AG04450 (cell line): ENCODE data around the gene AKIRIN2. TPM values are rescaled to one million over a fixed set of nuclear protein-coding genes. Genes with fewer than 3 reads are reported as not detected.

Experiments used
- CTCF ChIA-PET: fragments of 300-600, 350-600 bp; formaldehyde crosslinking; extraction: SDS; loops from one replicate; lab custom pipeline; 2022; ENCODE audit warnings: antibody characterized with exemption, inconsistent platforms; lab: Charles Lee
- POLR2A ChIA-PET: fragments of 350-600 bp; formaldehyde crosslinking; extraction: SDS; loops from one replicate; lab custom pipeline; 2021; ENCODE audit warnings: antibody characterized with exemption, inconsistent platforms; lab: Yijun Ruan, JAX
- DNase-seq: peaks from one replicate; pipeline ENCODE4 v3.0.0-alpha.2; 2011; ENCODE audit warnings: low read depth, low spot score
- H3K27ac ChIP-seq: one replicate; pipeline ENCODE4 v1.5.1; 2012; ENCODE audit warnings: low read depth, low read length, control low read depth
- H3K27me3 ChIP-seq: one replicate; pipeline ENCODE4 v1.6.0; 2012; ENCODE audit warnings: low read length; ENCODE audit not compliant: control insufficient read depth, insufficient read depth
- H3K4me3 ChIP-seq: 2 replicates; pipeline ENCODE4 v1.5.1; 2011; ENCODE audit warnings: mild to moderate bottlenecking, low read depth, low read length, control low read depth
- H3K9me3 ChIP-seq: 2 replicates; pipeline ENCODE4 v1.5.1; 2012; ENCODE audit warnings: low read length; ENCODE audit not compliant: control insufficient read depth, insufficient read depth
- polyA minus RNA-seq: library from RNA; depleted of rRNA, polyadenylated mRNA; stranded (reverse); fragments of >200 nt; gene quantifications from 2 replicates; pipeline ENCODE4 v1.2.3, GENCODE V29; 2011; rRNA and poly(A)+ RNA removed
- polyA plus RNA-seq: library from polyadenylated mRNA; depleted of rRNA; stranded (reverse); fragments of >200 nt; gene quantifications from 2 replicates; pipeline ENCODE4 v1.2.3, GENCODE V29; 2011; rRNA removed
- TF ChIP-seq, protein P1 (sequence below): IDR thresholded peaks from 2 replicates; pipeline ENCODE4 v1.5.1; 2011; ENCODE audit warnings: low read depth, low read length, control low read depth, inconsistent platforms

AKIRIN2 gene
- polyA plus RNA-seq = 30.4 and 31.3 TPM in 2 replicates
- 20.9 and 35.6 TPM in 2 replicates for polyA minus RNA-seq

DNA sequence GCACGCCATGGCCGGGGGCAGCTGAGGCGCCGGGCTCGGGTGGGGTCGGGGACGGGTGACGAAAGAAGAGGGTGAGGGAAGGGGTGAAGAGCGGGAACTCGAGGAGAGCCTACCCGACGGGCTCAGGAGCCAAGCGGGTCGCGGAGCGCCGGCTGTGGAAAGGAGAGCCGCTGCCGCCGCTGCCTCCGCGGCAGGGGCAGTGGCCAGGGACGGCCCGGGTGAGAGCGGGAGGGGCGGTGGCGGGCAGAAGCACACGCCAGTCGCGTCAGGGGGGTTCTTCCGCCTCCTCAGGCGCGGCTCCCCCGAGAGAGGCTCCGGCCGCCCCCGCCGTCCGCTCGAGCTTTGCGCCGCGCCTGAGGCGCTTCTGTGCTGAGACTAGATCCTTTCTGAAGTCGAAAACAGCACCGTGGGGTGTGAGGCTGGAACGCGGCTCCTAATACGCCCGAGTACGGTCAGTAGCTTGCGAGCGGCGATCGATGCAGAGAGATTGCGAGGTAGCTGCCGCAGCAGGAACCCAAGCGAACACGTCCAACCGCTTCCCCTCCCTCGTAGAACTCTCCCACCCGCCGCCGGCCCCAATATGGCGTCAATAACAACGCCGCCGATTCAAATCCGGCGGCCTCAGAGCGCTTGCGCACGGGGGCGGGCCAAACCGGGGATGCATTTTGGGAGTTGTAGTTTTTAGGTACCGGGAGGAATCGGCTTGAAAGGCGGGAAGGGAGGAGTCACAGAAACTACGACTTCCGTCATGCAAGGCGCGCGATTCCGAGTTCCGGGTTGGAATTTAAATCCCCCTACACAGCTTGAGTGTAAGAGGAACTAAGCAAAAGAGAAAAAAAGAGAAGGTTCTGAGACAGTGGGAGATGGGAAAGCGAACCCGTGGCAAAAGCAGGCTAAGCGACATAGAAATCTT, at the start of gene AKIRIN2:
Gene AKIRIN2 (minus strand): TSS at position 558 of the 913 bp plus-strand sequence. CDS start 549 bp downstream, at position 9.
- H3K27me3 ChIP-seq = no peaks in the 10 kb centered on the region
- H3K4me3 ChIP-seq = peak within 1 kb of the TSS; percentile 82
- peak within 1 kb of the TSS; percentile 90 for H3K27ac ChIP-seq
- ChIA-PET POLR2A (interaction anchor here (0.6 to 2.4 kb wide), 11 partner anchors 12 to 113 kb away, joined by 3 to 16 read pairs (median 5); no protein-coding TSS in a partner anchor), CTCF (interaction anchor here (1.8 kb wide), 1 partner anchor 130 kb away, joined by 7 read pairs; no protein-coding TSS in a partner anchor)
- peak; percentile 98 for DNase-seq
- peaks cover 2% of the 10 kb centered on the region; the same call in 1 of the 2 replicates for H3K9me3 ChIP-seq
- TF ChIP-seq, protein P1, sequence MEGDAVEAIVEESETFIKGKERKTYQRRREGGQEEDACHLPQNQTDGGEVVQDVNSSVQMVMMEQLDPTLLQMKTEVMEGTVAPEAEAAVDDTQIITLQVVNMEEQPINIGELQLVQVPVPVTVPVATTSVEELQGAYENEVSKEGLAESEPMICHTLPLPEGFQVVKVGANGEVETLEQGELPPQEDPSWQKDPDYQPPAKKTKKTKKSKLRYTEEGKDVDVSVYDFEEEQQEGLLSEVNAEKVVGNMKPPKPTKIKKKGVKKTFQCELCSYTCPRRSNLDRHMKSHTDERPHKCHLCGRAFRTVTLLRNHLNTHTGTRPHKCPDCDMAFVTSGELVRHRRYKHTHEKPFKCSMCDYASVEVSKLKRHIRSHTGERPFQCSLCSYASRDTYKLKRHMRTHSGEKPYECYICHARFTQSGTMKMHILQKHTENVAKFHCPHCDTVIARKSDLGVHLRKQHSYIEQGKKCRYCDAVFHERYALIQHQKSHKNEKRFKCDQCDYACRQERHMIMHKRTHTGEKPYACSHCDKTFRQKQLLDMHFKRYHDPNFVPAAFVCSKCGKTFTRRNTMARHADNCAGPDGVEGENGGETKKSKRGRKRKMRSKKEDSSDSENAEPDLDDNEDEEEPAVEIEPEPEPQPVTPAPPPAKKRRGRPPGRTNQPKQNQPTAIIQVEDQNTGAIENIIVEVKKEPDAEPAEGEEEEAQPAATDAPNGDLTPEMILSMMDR = no peak

GRCh38 chr6:87747646-87748045, 45.6 kb upstream of the AKIRIN2 start:
- Histone ChIP-seq H3K27ac (no peak overlapping the region), H3K9me3 (no peaks in the 10 kb centered on the region; the same call in 1 of the 2 replicates), H3K27me3 (peaks cover 2% of the 10 kb centered on the region), H3K4me3 (no peak overlapping the region)
- TF ChIP-seq, protein P1 = no peak
- ChIA-PET CTCF (no interaction called here), POLR2A (no interaction called here)
- DNase-seq = no peak

GRCh38 chr6:87745966-87746721, 44.1 kb upstream of the AKIRIN2 start:
- ChIA-PET CTCF (interaction anchor here (0.6 kb wide), 1 partner anchor 35 kb away, joined by 3 read pairs; no protein-coding TSS in a partner anchor), POLR2A (no interaction called here)
- Histone ChIP-seq H3K9me3 (no peaks in the 10 kb centered on the region; the same call in 1 of the 2 replicates), H3K27me3 (peaks cover 2% of the 10 kb centered on the region), H3K27ac (no peak overlapping the region), H3K4me3 (no peak overlapping the region)
- TF ChIP-seq, protein P1 = no peak
- DNase-seq = no peak

- H3K4me3 ChIP-seq = no peak overlapping the region
- no peak for DNase-seq
- H3K27me3 ChIP-seq = peaks cover 2% of the 10 kb centered on the region
- no peaks in the 10 kb centered on the region for H3K9me3 ChIP-seq
- TF ChIP-seq, protein P1 = no peak
- H3K27ac ChIP-seq = no peak overlapping the region
- POLR2A ChIA-PET = no interaction called here
- CTCF ChIA-PET = no interaction called here
Measured at GRCh38 chr6:87743454-87743853, 41.4 kb upstream of the AKIRIN2 start.
